K562 (cell line): ENCODE data around the gene VPS4B. TPM values are rescaled to one million over a fixed set of nuclear protein-coding genes. Genes with fewer than 3 reads are reported as not detected.

Source experiments
- ADNP ChIP-seq: fragments of 200-800 bp; sonication (Bioruptor generic); IDR thresholded peaks from 2 replicates; pipeline ENCODE4 v1.6.1; 2016; ENCODE audit warnings: missing genetic modification characterization, missing compliant biosample characterization
- DDX20 ChIP-seq: fragments of 450-650 bp; IDR thresholded peaks from 2 replicates; pipeline ENCODE4 v1.6.1; 2016; ENCODE audit warnings: missing genetic modification characterization, low read depth, mild to moderate bottlenecking, missing compliant biosample characterization, moderate library complexity
- E2F6 ChIP-seq, 2 experiments: IDR thresholded peaks; 2 replicates each; pipeline ENCODE4 v1.6.1; 2011; ENCODE audit warnings: borderline replicate concordance in 1 of 2, control low read depth in 1 of 2, low read depth in 1 of 2, low read length in 1 of 2, mild to moderate bottlenecking in 1 of 2, mixed read lengths in 1 of 2, moderate library complexity in 1 of 2; ENCODE audit not compliant: insufficient read depth in 1 of 2, insufficient read length in 1 of 2, poor library complexity in 1 of 2, severe bottlenecking in 1 of 2; ENCODE audit errors: extremely low read depth in 1 of 2
- E2F8 ChIP-seq: fragments of 450-650 bp; IDR thresholded peaks from 2 replicates; pipeline ENCODE4 v1.7.1; 2018; ENCODE audit warnings: mild to moderate bottlenecking, low read depth; ENCODE audit not compliant: partially characterized antibody
- EWSR1 ChIP-seq: fragments of 450-650 bp; IDR thresholded peaks from 2 replicates; pipeline ENCODE4 v1.6.1; 2018; ENCODE audit warnings: borderline replicate concordance, mild to moderate bottlenecking, low read depth, moderate library complexity; ENCODE audit not compliant: partially characterized antibody
- FOXK2 ChIP-seq, 2 experiments: fragments of 450-650 bp; IDR thresholded peaks in 1 of 2; conservative IDR thresholded peaks in 1 of 2; 2 replicates each; pipeline ENCODE4 v1.6.1; 2016; ENCODE audit warnings: low read depth in 2 of 2, mild to moderate bottlenecking in 1 of 2
- HINFP ChIP-seq: fragments of 450-650 bp; conservative IDR thresholded peaks from 2 replicates; pipeline ENCODE4 v1.6.1; 2016; ENCODE audit warnings: missing genetic modification characterization, low read depth, mild to moderate bottlenecking, control low read depth, missing compliant biosample characterization
- HMBOX1 ChIP-seq: sonication (generic); IDR thresholded peaks from 2 replicates; pipeline ENCODE4 v1.6.1; 2016
- MCM2 ChIP-seq: fragments of 450-650 bp; IDR thresholded peaks from 2 replicates; pipeline ENCODE4 v1.6.1; 2017; ENCODE audit warnings: low read depth, mild to moderate bottlenecking
- NCOA6 ChIP-seq: fragments of 450-650 bp; IDR thresholded peaks from 2 replicates; pipeline ENCODE4 v1.6.1; 2017; ENCODE audit warnings: mild to moderate bottlenecking
- PHB ChIP-seq: fragments of 250-450 bp; sonication (Bioruptor Pico); IDR thresholded peaks from 2 replicates; pipeline ENCODE4 v1.5.0; 2021
- POLR2AphosphoS5 ChIP-seq: IDR thresholded peaks from 2 replicates; pipeline ENCODE4 v1.6.1; 2011; ENCODE audit warnings: mild to moderate bottlenecking, low read depth, low read length, moderate library complexity; ENCODE audit not compliant: control insufficient read depth, insufficient read depth
- POLR2G ChIP-seq: fragments of 200-400 bp; formaldehyde crosslinking; IDR thresholded peaks from 2 replicates; pipeline ENCODE4 v1.6.1; 2017; ENCODE audit warnings: low read depth, mild to moderate bottlenecking, antibody characterized with exemption, low read length, moderate library complexity
- SMAD4 ChIP-seq: fragments of 250-450 bp; sonication (Bioruptor Pico); conservative IDR thresholded peaks from 2 replicates; pipeline ENCODE4 v1.8.0; 2021; ENCODE audit warnings: inconsistent platforms, mild to moderate bottlenecking, moderate library complexity
- ZC3H11A ChIP-seq: IDR thresholded peaks from 2 replicates; pipeline ENCODE4 v1.6.1; 2012; ENCODE audit warnings: low read depth, low read length, improper control_type of control experiment
- ZNF184 ChIP-seq: sonication (generic); formaldehyde crosslinking; IDR thresholded peaks from 2 replicates; pipeline ENCODE4 v1.5.0; 2020; ENCODE audit warnings: missing genetic modification reagents
- ZNF324 ChIP-seq: fragments of 250-450 bp; sonication (Bioruptor Pico); IDR thresholded peaks from 2 replicates; pipeline ENCODE4 v1.4.0; 2020; ENCODE audit warnings: mild to moderate bottlenecking
- ZNF512 ChIP-seq: IDR thresholded peaks from 2 replicates; pipeline ENCODE4 v1.6.1; 2016; ENCODE audit warnings: missing genetic modification characterization, missing compliant biosample characterization
- polyA plus RNA-seq, 8 experiments: library from polyadenylated mRNA; depleted of rRNA in 4 of 8; stranded (reverse) in 5 of 8; unstranded in 3 of 8; fragments of >200 nt; fragmentation: Nextera tagmentation in 2 of 8; fragmentation: Illumina TruSeq in 1 of 8; extraction: Ambion mirVana in 2 of 8; extraction: Trizol in 1 of 8; gene quantifications; 2 replicates each; pipeline versions ENCODE4 v1.2.1 to v1.2.3, GENCODE V29; 2011 to 2014; ENCODE audit warnings: inconsistent platforms in 1 of 8, missing spikeins in 1 of 8
- total RNA-seq, 7 experiments: library from RNA; depleted of rRNA in 6 of 7; stranded (reverse); fragments of >200 nt in 6 of 7; fragmentation: Illumina TruSeq in 2 of 7; extraction: Trizol in 2 of 7; gene quantifications; 2 replicates each; pipeline versions ENCODE4 v1.2.1 to v1.2.3, GENCODE V29; 2011 to 2021; ENCODE audit warnings: low replicate concordance in 1 of 7

VPS4B gene
- total and polyA plus RNA-seq, 9 of the 15 experiments (the other 6 are each of a cell fraction or from before 2014, with no cell fraction given): 7.3 to 16.4 (median 10.4) TPM

- no peak for TF ChIP-seq HMBOX1
- no peak for TF ChIP-seq ZC3H11A
- no peak for TF ChIP-seq E2F8
- TF ChIP-seq E2F6 (IDR thresholded peaks at IDR 0.05; ENCODE audit: borderline replicate concordance in 1 of 2, extremely low read depth in 1 of 2, insufficient read depth in 1 of 2, insufficient read length in 1 of 2, low read depth in 1 of 2, low read length in 1 of 2, poor library complexity in 1 of 2, severe bottlenecking in 1 of 2): peak; percentile 32 to 67
- TF ChIP-seq ZNF184 (CRISPR knock-in tag): no peak
- no peak for TF ChIP-seq HINFP
- no peak for TF ChIP-seq ZNF512
- TF ChIP-seq PHB: no peak
- TF ChIP-seq NCOA6: no peak
- TF ChIP-seq ZNF324: no peak
- peak; percentile 98 for TF ChIP-seq POLR2G
- TF ChIP-seq SMAD4 (CRISPR knock-in tag): peak; percentile 68
- no peak for TF ChIP-seq DDX20 (tag)
- peak; percentile 78 for TF ChIP-seq POLR2AphosphoS5
- no peak for TF ChIP-seq ADNP (tag)
- no peak for TF ChIP-seq FOXK2 (conservative IDR thresholded peaks at IDR 0.05 in 1 of 2, IDR thresholded peaks at IDR 0.05 in 1 of 2; ENCODE audit: low read depth in 2 of 2)
- no peak for TF ChIP-seq MCM2
- no peak for TF ChIP-seq EWSR1
These were observed 55.0 kb downstream of the VPS4B start, which contains the start of gene KDSR (continued) for GRCh38 chr18:63367053-63367953.
